Heart left ventricle (tissue), 13 donors: ENCODE measurements around the gene ITGB8.

Source experiments
- CTCF ChIP-seq, 12 donors: fragments of 200-600 bp; sonication (generic) in 4 of 12; IDR thresholded peaks; one replicate each; pipeline versions ENCODE4 v1.5.0 to v1.8.0; 2018 to 2022; ENCODE audit warnings: antibody characterized with exemption in 12 of 12, mild to moderate bottlenecking in 5 of 12
- POLR2A ChIP-seq, 2 donors: fragments of 450-650 bp; IDR thresholded peaks; one replicate each; pipeline ENCODE4 v1.6.1; 2017; ENCODE audit warnings: antibody characterized with exemption in 2 of 2, mild to moderate bottlenecking in 2 of 2, moderate library complexity in 2 of 2
- donor health status: ischemic (EF 13 %, LVEDD 7.1; RV severe dilation, severe dysfunction).
- donor health status: DM: no; HTN: yes; CAD: no.
- donor health status: DM: no; HTN: no; CAD: no.
- donor health status: ischemic (EF 25% LVEDD 6.9; RV normal size, moderate dysfunction).
- donor health status: ischemic (EF 25% LVEDD 5.7; RV mildly dilated, moderate dysfunction).
- donor health status: ischemic (EF 35%, LVEDD 5.7; RV mildly dilated, moderate dysfunction).
- donor health status: nonischemic (EF 11% LVEDD 7.7; RV severe dilation, severe dysfunction).
- donor health status: DM: yes; HTN: yes; CAD: no.
- donor health status: PGD.
- donor health status: ischemic (EF 29% LVEDD 5.4; RV normal size, mild dysfunction).
- donor health status: nonischemic (EF 23%, LVEDD 6.1; RV moderate dilation, normal function).

GRCh38 chr7:20318933-20319332, 11.8 kb upstream of the ITGB8 start:
- no peak for TF ChIP-seq CTCF (IDR thresholded peaks at IDR 0.05)
- no peak for TF ChIP-seq POLR2A (IDR thresholded peaks at IDR 0.05)
